ENCODE results near the gene FXYD3.

FXYD3 gene, protein sequence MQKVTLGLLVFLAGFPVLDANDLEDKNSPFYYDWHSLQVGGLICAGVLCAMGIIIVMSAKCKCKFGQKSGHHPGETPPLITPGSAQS

DNA sequence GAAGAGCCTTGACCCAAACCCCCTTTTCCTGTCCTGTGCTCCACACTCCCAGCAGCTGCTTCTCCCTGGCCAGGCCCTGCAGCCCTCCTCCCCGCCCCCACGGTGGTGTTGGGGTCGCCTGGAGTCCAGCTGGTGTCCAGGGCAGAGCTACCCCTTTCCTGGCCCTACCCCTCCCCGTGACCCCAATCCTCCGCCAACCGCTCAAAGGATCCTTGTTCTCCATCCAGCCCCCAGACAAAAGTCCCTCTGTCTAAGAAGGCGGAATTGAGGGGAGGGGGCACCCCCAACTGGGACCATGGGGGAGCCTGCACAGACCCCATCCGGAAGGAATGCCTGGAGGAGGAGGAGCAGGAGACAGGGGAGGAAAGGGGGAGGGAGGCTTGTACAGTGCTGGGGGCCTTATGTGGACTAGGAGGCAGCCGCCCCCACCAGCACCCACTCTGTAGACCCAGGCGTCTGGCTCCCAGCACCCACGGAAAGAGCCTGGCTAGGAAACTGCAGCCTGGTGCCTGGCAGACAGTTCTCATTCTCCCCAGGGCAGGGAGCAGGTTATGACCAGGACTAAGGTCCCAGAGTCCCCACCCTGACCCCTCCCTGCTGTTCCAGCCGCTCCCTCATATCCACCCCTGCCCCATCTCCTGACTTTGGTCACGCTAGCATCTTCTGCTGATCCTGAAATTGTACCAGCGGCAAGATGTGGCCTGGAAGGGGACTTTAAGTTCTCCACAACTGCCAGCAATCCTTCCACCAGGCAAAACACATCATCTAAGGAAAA is at the start of gene FXYD3:
FXYD3 (plus strand) TSS at position 647 of the 775 bp plus-strand sequence. CDS start 3,554 bp downstream, outside the sequence.
- no peak for DNase-seq

GRCh38 chr19:35066121-35066520 is 49.5 kb upstream of the FXYD3 start:
- no peak for DNase-seq

GRCh38 chr19:35066691-35067563 is 48.7 kb upstream of the FXYD3 start:
- peak; percentile 82 for DNase-seq

GRCh38 chr19:35068941-35069634 is 46.5 kb upstream of the FXYD3 start:
- no peak for DNase-seq

GRCh38 chr19:35069696-35070095 is 45.9 kb upstream of the FXYD3 start:
- DNase-seq: no peak

- DNase-seq: no peak
These were observed 45.2 kb upstream of the FXYD3 start for GRCh38 chr19:35070471-35070870.

DNA sequence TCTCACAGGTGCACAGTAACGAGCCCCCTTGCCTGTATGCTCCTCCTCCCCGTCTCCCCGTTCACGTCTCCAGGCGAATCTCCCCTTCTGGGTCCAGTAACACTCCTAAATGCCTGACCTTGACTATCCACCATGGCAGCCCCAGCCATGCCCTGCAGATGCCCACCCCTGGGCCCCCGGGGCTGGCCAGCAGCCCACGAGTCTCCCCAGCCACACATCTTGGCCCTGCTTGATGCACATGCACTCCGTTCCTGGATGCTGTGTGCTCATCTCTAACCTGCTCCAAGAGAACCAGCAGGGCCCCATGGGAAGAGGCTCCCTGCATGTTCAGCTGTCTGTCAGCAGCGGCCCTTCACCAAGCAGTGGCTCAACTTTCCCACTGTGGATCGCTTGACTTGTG is 42.1 kb upstream of the FXYD3 start:
- no peak for DNase-seq

DNA sequence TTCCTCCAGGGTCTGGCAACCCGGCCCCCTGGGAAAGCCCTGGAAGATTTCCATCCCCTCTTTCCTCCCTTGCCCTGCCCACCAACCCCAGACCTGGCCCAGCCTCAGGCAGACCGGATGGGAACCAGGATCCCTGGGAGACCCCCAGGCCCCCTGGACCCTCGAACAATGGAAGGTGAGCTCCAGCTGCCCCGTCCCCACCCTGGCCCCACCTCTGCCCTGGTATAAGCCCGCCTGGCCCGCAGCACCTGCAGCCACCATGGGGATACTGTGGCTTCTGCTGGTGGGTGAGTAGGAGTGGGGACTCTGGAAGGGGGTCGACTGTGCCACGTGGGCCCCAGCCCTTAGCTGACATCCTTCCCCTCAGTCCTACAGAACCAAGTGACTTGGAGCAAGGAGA is 41.7 kb upstream of the FXYD3 start:
- DNase-seq: no peak

DNA sequence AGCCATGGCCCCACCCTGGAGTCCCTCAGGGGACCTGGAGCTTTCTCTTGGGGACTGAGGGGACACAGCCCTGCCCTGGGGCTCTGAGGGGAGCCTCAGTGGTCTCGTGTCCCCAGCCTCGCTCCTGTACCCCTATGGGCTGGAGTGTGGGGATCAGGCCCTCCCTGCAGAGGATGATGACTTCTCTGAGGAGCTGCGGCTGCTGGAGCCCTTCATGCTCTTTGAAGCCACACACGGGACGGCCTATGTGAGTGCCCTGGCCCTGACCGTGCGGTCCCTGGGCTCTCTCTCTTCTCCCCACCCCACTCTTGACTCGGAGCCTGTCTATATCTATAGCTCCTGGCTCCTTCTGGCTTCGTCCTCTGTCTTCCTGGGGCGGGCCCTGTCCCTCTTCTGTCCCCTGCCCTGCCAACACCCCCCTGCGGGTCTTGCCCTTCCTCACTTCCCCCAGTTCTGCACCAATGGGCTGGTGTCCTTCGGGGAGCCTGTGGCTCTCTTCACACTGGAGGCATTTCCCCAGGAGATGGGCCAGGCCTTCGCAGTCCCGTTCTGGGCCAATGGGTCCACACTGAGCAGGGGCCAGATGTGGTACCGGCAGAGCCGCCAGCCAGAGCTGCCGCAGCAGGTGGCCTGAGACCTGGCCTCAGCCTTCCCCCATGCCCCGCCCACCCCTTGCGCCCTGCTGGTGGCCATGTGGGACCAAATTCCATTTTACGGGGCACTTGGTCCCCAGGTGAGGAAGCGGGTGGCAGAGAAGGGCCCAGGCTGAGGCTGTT is 41.0 kb upstream of the FXYD3 start:
- no peak for DNase-seq

GRCh38 chr19:35075202-35076025 is 40.2 kb upstream of the FXYD3 start:
- no peak for DNase-seq

DNA sequence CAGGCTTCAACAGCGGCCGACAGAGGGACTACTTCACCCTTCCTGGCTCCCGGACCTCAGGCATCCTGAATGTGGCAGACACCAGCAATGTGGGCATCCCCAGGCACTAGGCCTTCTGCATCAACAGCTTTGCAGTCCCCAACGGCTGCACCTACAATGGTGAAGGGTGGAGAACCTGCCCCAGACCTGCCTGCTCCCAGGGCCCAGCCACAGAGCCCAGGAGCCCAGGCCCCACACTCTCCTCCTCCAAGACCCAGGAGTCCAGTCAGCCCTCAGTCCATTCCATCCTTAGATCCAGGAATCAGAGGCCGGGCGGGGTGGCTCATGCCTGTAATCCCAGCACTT is 39.6 kb upstream of the FXYD3 start:
- DNase-seq: no peak

DNA sequence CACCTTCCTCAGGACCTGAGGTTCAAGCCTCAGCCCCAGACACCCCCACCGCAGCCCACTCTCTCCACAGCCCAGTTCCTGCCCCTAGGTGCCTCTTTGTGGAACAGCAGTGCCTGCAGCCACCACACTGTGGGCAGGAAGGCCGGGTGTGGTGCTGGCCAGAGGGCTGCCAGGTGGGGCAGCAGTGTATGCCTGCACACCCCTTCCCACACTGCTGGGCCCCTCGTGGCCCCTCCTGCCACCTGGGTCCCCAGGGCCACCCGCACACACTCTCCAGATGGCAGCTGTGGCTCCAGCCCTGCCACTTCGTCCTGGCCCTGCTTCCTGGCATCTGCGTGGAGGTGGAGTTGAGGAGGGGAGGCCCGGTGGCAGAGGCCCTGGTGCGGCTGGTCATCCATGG is 39.0 kb upstream of the FXYD3 start:
- DNase-seq: no peak

GRCh38 chr19:35077411-35078223 is 38.0 kb upstream of the FXYD3 start:
- no peak for DNase-seq

DNA sequence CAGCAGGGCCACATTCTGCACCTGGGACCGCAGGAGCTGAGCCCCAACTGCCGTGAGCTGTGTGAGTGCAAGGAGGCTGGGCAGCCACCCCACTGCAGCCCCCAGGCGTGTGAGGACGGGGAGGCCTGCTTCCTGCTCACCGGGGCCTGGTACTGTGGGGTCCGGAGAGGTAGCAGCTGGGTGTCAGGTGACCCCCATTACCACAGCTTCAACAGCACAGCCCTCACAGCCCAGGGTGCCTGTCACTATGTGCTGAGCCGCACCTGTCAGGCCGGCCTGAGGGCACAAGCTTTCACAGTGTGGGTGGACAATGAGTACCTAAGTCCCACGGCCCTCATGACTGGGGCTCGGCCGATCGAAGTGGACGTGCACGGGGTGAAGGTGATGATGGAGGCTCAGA is 35.8 kb upstream of the FXYD3 start:
- no peak for DNase-seq

DNA sequence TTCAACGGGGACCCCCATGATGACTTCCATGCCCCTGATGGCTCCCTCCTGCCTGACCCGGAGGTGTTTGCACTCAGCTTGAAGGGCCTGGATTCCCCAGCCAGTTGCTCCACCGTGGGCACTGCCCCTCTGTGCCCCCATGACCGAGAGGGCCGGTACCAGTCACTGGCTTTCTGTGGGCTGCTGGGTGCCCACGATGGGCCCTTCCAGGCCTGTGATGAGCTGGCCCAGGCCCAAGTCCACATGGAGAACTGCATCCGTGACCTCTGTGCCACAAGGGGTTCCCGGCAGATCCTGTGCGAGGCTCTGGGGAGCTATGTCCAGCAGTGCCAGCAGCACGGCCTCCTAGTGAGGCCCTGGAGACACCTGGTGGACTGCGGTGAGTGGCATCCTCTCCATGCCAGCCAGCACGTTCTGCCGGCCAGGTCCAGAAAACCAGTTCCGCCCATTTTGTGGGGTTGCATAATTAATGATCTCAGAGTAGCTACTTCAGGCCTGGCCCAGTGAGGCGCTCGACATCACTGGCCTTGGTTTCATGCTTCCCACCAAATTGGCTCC is 34.9 kb upstream of the FXYD3 start:
- no peak for DNase-seq

DNA sequence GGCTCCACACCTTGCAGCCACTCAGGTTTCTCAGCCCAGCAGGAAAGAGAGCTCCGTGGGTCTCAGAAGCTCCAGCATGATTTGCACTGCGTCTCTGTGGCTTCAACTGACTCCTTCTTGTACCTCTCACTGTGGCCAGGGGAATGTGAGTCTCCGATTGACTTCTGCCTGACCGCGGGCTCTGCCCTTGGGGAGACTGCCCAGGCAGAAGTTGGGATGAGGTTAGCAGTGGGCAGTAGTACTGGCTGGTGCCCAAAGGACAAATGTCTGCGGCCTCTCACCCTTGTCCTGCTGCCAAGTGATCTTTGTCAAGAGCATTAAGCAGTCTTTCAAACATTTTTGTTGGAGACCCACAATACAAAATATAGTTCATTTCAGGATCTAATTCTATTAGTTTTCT is 34.4 kb upstream of the FXYD3 start:
- DNase-seq: no peak

GRCh38 chr19:35083691-35084508 is 31.7 kb upstream of the FXYD3 start:
- DNase-seq: no peak

- no peak for DNase-seq
These were observed 31.2 kb upstream of the FXYD3 start for GRCh38 chr19:35084509-35084762.

DNA sequence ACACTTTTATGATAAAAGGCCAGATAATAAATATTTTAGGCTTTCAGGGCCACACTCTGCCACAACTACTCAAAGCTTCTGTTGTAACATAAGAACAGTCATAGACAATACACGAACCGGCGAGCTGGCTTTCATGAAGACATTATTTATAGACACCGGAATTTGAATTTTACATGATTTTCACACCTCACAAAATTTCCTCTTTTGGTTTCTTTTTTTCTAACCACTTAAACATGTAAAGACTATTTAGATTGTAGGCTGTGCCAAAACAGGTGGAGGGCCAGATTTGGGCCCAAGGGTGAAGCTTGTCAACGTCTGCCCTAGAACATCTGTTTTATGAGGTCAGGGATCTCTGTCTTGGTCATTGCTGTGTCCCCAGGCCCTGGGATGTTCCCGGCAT is 29.7 kb upstream of the FXYD3 start:
- no peak for DNase-seq

- no peak for DNase-seq
These were observed 29.2 kb upstream of the FXYD3 start for GRCh38 chr19:35086455-35086854.
